SK-N-MC (cell line): Measurements from ENCODE around the gene CBX3.

ENCODE experiments used
- EZH2 ChIP-seq: fragments of 200-600 bp; sonication (generic); IDR thresholded peaks from one replicate; pipeline ENCODE4 v1.6.1; 2017; ENCODE audit warnings: antibody characterized with exemption
- FOXP2 ChIP-seq: optimal IDR thresholded peaks from 2 replicates; pipeline ENCODE3; 2011; ENCODE audit warnings: mild to moderate bottlenecking, moderate library complexity; ENCODE audit not compliant: insufficient read depth; ENCODE audit errors: extremely low read length, control extremely low read depth
- POLR2AphosphoS5 ChIP-seq: IDR thresholded peaks from 2 replicates; pipeline ENCODE4 v1.6.1; 2012; ENCODE audit warnings: mild to moderate bottlenecking, low read depth, low read length, borderline replicate concordance

DNA sequence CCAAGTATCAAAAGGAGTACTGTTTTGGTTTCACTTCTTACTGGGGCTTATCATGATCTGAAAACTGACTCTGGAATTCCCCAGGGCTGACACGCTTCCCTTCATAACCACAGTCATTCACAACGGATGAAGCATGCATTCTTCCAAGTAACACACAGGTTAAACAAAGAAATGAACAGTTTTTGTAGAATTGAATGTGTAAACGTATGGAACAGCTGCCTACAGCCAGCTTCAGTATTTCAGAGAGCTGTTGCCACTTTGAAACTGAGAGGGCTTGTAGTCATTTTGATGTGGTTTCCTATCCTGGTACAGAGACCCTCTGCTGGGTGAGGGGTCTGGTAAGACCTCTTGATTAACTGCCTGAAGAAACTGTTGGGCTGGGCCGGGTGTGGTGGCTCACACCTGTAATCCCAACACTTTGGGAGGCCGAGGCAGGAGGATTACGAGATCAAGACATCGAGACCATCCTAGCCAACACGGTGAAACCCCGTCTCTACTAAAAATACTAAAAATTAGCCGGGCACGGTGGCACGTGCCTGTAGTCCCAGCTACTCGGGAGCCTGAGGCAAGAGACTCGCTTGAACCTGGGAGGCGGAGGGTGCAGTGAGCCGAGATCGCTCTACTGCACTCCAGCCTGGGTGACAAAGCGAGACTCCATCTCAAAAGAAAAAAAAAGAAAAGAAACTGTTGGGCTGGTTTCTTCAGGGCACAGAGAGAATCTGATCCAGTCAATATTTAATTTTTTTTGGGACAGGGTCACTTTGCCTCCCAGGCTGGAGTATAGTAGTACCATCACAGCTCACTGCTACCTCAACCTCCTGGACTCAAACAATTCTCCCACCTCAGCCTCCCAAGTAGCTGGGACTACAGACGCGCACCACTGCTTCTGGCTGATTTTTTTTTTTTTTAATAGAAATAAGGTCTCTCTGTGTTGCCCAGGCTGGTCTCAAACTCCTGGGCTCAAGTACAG is 44.8 kb upstream of the CBX3 start:
- TF ChIP-seq POLR2AphosphoS5: no peak
- TF ChIP-seq EZH2: no peak
- TF ChIP-seq FOXP2: no peak
